Breast epithelium (tissue), 3 donors: ENCODE results near the gene ACSS1.

Experiments
- POLR2A ChIP-seq: fragments of 450-650 bp; IDR thresholded peaks from one replicate; pipeline ENCODE4 v1.6.1; 2016; ENCODE audit warnings: antibody characterized with exemption, mild to moderate bottlenecking, moderate library complexity
- POLR2AphosphoS5 ChIP-seq, 3 donors: sonication (generic); formaldehyde crosslinking; IDR thresholded peaks; one replicate each; pipeline ENCODE4 v1.6.1; 2017; ENCODE audit warnings: antibody characterized with exemption in 3 of 3
- TF ChIP-seq, protein P1 (sequence below), 3 donors: fragments of 450-650 bp; IDR thresholded peaks; one replicate each; pipeline ENCODE4 v1.5.1; 2016 to 2017; ENCODE audit warnings: antibody characterized with exemption in 3 of 3, mild to moderate bottlenecking in 3 of 3, moderate library complexity in 3 of 3

DNA sequence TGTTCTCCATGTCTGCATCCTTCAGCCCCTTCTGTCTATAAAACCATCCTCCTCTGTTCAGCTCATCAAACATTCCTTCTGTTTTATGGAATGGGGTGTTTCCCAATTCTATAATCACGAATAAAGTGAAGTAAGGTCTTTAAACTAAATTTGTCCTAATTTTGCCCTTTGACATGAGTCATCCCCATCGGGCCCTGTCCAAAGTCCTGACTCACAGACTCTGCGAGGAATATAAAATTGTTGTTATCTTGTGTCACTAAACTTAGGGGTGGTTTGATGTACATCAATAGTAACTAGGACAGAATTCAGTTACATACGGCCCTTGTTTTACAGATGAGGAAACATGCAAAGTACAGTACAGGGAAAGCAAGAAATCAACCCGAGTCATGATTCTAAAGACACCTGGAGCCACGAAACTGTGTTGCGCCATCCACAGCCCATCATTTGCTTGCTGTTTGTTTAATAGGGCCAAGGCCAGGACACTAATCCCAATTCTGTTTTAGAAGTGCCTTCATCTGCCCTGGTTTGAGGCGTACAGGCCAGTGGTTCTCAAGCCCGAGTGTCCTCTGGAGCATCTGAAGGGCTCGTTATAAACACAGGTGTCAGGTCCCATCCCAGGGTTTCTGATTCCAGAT is 2.8 kb downstream of the ACSS1 start:
- TF ChIP-seq, protein P1, sequence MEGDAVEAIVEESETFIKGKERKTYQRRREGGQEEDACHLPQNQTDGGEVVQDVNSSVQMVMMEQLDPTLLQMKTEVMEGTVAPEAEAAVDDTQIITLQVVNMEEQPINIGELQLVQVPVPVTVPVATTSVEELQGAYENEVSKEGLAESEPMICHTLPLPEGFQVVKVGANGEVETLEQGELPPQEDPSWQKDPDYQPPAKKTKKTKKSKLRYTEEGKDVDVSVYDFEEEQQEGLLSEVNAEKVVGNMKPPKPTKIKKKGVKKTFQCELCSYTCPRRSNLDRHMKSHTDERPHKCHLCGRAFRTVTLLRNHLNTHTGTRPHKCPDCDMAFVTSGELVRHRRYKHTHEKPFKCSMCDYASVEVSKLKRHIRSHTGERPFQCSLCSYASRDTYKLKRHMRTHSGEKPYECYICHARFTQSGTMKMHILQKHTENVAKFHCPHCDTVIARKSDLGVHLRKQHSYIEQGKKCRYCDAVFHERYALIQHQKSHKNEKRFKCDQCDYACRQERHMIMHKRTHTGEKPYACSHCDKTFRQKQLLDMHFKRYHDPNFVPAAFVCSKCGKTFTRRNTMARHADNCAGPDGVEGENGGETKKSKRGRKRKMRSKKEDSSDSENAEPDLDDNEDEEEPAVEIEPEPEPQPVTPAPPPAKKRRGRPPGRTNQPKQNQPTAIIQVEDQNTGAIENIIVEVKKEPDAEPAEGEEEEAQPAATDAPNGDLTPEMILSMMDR (IDR thresholded peaks at IDR 0.05) = no peak
- TF ChIP-seq POLR2A = no peak
- TF ChIP-seq POLR2AphosphoS5 (IDR thresholded peaks at IDR 0.05) = no peak
